K562 treated with DMSO at 1 percent for 24 hours (cell line): Measurements from ENCODE around the gene INPP5J. TPM values are rescaled to one million over a fixed set of nuclear protein-coding genes. Genes with fewer than 3 reads are reported as not detected.

Experiments
- total RNA-seq: library from RNA; unstranded; fragments of 300-600 nt; gene quantifications from 2 replicates; pipeline ENCODE4 v1.2.3, GENCODE V29; 2022; ENCODE audit warnings: low read depth; ENCODE audit not compliant: insufficient read depth

Gene INPP5J
- 31.1 and 33.3 TPM in 2 replicates for total RNA-seq

DNA sequence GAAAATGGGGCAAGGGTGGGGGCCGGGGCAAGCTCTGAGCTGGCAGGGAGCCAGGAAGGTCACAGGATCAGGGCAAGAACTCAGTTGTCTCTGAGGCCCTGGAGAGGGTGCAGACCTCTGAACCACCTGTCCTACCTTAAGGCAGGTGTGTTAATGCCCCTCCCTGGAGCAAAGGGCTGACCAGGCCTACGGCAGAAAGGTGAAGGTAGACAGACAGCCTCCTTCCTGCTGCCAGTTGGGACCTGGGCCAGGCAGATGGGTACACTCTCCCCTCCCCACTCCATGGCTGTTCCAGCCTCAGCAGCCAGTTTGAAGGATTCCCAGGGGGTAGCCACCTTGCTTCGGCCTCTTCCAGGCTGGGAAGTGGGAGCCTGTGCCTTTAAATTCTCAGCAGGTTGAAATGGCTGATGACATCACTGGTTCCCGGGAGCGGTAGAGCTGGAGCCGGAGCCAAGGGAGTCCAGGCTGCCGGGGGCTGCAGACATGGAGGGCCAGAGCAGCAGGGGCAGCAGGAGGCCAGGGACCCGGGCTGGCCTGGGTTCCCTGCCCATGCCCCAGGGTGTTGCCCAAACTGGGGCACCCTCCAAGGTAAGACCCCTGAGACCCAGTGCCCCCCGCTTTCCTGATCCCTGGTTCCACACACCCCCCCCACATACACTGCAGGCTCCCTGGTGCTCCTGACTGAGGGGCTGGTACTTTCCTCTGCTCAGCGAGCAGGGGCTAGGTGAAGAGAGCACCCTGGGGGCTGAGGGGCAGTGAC, at the start of gene INPP5J:
Gene INPP5J, plus strand, starts transcription at position 435 of the 760 bp plus-strand sequence. Its CDS starts 49 bp downstream, at position 484.

GRCh38 chr22:31080848-31081649, 41.7 kb upstream of the INPP5J start, which contains the start of gene SMTN:
SMTN (plus strand) TSS chr22:31081318; CDS start chr22:31083259, 1,941 bp downstream.

GRCh38 chr22:31107178-31107893, 15.4 kb upstream of the INPP5J start, which contains the start of gene SELENOM:
SELENOM (minus strand) TSS chr22:31107568; CDS start chr22:31107505, 63 bp downstream.

DNA sequence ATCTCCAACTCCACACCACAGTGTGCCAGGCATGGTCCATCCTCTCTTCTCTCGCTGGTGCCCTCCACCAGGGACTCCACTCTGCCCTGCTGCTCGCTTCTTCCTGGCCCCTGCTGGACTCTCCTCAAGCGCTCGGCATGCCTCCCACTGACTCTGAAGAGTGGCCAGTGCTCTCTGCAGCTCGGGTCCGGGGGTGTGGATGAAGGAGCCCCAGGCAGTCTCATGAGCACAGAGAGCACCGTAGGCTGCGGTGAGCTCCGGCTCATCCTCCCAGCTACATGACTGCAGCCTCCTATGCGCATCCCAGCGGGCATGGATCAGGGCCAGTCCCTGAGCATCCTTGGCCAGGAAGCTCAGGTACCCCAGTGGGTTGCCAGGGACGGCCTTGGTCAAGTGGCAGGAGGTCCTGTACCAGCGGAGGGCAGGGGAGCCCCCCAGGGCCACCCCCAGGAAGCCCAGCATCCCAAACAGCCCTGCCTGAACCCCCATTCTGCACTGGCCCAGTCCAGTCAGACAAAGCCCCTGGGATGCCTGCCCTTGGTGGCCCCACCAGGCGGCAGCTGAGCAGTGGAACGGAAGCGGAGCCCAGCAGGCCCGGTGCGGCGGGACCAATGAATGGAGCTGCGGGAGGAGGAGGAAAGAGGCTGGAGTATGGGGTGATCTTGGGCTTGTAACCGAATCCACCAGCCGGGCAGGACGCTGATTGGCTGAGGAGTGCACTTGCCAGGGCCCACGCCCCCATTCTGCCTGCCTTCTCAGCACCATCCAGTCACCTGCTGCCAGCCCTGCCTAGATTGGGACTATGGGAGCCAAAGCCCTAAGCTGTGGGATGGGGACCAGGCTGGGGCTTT, 17.3 kb downstream of the INPP5J start, which contains the start of gene PLA2G3:
Gene PLA2G3, minus strand, starts transcription at position 643 of the 851 bp plus-strand sequence. Its CDS starts 154 bp downstream, at position 489.

Other genes with a start within 250 kb of the INPP5J start
- gene MORC2, start 154.2 kb upstream of the INPP5J start, total RNA-seq, result 17.2 and 17.7 TPM in 2 replicates
- gene TUG1, start 153.7 kb upstream of the INPP5J start, total RNA-seq, result 27.6 and 32.9 TPM in 2 replicates
- gene SMTN, start 41.6 kb upstream of the INPP5J start, total RNA-seq, result 52.4 and 56.4 TPM in 2 replicates
- 86.9 and 99.0 TPM in 2 replicates for gene SELENOM, start 15.4 kb upstream of the INPP5J start, total RNA-seq
- 0.45 and 0.64 TPM in 2 replicates for gene PLA2G3, start 17.5 kb downstream of the INPP5J start, total RNA-seq
- gene RNF185, start 37.2 kb downstream of the INPP5J start, total RNA-seq, result 16.7 and 17.6 TPM in 2 replicates
- 11.4 and 12.0 TPM in 2 replicates for gene LIMK2, start 89.3 kb downstream of the INPP5J start, total RNA-seq
- gene PIK3IP1, start 169.5 kb downstream of the INPP5J start, total RNA-seq, result 1.6 and 2.1 TPM in 2 replicates
- 10.3 and 10.9 TPM in 2 replicates for gene PATZ1, start 223.4 kb downstream of the INPP5J start, total RNA-seq